GM13977 (cell line): ENCODE measurements around the gene LAMA1.

Source experiments
- DNase-seq: peaks from one replicate; pipeline ENCODE4 v3.0.0; 2012; ENCODE audit warnings: low spot score
- in situ Hi-C: fragments of 300-500 bp; cut with MboI; formaldehyde crosslinking; loops from one replicate; pipeline ENCODE4 v1.12.0; 2022; ENCODE audit warnings: low sequenced_read_pairs, low pct_unique_long_range_greater_than_20kb, mixed read lengths, inconsistent platforms; ENCODE audit not compliant: unreplicated experiment
- TF ChIP-seq, protein P1 (sequence below): IDR thresholded peaks from 2 replicates; pipeline ENCODE4 v1.5.1; 2012; ENCODE audit warnings: mild to moderate bottlenecking, control low read depth; ENCODE audit not compliant: insufficient read depth; ENCODE audit errors: extremely low read depth, missing control alignments

Gene LAMA1

DNA sequence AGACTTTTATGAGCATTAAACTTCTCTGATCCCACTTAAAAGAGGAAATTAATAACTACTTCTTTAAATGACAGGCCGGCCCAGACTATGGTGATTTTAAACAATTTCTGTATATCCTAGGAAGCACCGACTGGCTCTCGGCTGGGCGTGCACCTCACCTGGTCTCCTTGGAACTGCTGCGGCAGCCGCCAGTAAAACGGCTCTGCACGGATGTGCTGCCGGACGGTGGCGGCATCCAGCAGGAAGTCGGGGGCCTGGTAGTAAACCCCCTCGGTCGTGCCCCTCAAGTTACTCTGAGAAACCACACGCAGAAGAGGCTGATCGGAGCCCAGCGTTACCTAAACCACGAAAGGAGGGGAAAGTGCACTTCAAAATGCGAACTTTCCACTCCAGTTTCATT is 106.5 kb downstream of the LAMA1 start:
- in situ Hi-C loops: no loop called here
- no peak for DNase-seq
- TF ChIP-seq, protein P1, sequence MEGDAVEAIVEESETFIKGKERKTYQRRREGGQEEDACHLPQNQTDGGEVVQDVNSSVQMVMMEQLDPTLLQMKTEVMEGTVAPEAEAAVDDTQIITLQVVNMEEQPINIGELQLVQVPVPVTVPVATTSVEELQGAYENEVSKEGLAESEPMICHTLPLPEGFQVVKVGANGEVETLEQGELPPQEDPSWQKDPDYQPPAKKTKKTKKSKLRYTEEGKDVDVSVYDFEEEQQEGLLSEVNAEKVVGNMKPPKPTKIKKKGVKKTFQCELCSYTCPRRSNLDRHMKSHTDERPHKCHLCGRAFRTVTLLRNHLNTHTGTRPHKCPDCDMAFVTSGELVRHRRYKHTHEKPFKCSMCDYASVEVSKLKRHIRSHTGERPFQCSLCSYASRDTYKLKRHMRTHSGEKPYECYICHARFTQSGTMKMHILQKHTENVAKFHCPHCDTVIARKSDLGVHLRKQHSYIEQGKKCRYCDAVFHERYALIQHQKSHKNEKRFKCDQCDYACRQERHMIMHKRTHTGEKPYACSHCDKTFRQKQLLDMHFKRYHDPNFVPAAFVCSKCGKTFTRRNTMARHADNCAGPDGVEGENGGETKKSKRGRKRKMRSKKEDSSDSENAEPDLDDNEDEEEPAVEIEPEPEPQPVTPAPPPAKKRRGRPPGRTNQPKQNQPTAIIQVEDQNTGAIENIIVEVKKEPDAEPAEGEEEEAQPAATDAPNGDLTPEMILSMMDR: no peak

DNA sequence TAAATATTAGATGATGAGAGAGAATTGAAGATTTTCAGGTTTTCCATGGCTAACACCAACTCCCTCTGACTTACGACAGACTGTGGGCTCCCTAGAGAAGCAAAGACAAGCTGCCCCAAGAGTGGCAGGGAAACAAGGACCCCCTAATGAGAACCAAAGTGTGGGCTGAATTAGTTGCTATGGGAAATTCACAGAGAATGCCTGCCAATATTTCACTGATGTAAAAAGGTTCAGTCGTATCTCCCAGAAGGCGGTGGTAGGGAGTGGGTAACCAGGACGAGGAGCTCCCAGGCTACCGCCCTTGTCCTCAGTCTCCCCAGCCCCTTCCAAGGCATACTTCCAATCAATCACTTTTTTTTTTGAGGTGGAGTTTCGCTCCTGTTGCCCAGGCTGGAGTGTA is 113.6 kb downstream of the LAMA1 start:
- in situ Hi-C loops: no loop called here
- TF ChIP-seq, protein P1: no peak
- DNase-seq: no peak

DNA sequence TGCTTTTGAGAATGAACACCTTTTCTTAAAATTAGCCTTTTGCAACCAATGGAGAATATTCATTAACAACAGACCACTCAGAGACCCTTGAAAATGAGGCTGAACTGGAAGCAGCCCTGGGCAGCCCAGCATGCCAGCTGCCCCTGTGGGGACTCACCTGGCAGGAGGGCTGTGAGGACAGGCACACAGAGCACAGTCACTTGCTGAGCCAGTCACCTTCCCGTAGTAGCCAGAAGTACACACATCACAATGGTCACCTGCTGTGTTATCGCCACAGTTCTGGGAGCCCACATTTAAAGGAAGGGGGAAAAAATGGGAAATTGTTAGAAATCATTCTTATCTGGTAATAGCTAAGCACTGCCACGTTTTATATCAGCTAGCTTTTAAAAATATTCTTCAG is 115.5 kb downstream of the LAMA1 start:
- TF ChIP-seq, protein P1: no peak
- DNase-seq: no peak
- in situ Hi-C loops: no loop called here

DNA sequence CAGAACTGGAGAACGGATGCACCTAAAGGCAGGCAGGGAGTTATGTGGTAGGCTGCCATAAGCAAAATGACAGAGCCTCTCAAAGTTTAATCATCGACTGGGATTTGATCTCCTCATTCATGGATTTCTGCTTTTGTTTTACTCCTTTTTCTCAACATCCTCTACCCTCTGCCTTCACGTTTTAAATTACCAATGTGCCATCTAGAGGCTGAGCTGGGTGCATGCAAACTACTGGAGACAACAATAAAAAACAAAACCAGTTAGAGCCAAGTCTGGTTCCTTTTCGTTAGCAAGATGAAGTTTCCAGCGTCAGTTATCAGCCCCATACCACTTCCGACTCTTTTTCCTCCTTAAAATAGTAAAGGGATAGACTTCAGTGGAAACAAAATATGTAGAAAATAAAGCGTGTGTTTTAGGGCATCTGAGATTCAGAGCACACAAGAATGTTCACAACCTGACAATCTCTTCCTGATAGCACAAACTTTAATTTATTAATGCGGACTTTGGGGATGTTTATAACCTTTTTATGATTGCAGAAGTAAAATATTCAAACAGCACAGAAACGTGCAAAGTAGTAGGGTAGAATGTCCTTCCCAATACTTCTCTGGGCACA is 117.0 kb downstream of the LAMA1 start:
- in situ Hi-C loops: no loop called here
- TF ChIP-seq, protein P1: no peak
- DNase-seq: no peak

DNA sequence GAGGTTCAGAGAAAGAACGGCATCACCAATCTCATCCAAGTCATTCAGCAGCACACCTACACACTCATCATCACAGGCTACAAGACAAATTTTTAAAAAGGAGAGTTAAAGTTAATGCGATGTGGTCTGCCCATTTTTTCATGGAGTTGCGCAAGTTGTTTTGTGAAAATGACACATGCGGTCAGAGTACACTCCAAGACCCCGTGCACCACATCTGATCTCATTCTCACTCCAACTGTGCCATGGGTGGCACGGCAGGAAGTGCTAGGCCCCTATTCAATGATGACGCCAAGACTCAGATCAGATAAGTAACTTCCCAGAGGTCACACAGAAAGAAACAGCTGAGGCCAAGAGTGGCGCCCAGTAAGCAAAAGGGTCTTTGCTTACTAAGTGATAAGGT is 119.8 kb downstream of the LAMA1 start:
- in situ Hi-C loops: no loop called here
- TF ChIP-seq, protein P1: no peak
- no peak for DNase-seq

DNA sequence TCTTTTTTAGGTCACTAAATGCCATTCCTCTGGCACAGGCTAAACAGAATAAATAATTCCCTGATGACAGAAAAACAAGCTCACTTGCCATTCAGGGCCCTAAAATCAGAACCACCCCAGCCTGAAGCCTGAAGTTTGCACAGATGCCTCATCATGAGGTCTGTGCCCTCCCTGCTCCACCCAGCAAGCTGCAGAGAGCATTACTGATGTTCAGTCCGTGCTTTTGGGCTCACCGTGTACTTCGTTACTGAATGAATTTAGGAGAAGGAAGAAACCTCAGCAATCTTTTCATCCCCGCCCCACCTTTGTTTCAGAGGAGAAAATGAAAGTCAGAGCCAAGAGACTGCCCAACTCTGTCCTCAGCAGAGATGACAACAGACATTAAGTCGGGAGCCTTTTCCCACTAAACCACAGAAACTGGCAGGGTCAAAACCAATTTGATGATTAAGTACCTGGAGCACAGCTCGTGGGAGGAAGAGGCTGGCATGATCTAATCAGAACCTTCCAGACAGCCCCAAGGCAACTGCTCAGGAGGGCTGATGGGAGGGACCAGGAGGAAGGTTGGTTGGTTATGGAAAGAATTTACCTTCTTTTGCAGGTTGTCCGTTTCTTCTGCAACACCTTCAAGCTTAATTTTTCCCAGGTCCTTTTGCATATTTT is 122.7 kb downstream of the LAMA1 start:
- in situ Hi-C loops: no loop called here
- TF ChIP-seq, protein P1: no peak

More for the DNA sequence above, 122.7 kb downstream of the LAMA1 start:
- no peak for DNase-seq
